HL-60 (cell line): ENCODE measurements around the gene MYOM1.

Source experiments
- CTCF ChIP-seq: IDR thresholded peaks from one replicate; pipeline ENCODE4 v1.5.1; 2011; ENCODE audit warnings: low read length, control low read depth, inconsistent platforms; ENCODE audit not compliant: insufficient read depth
- GABPA ChIP-seq: IDR thresholded peaks from 2 replicates; pipeline ENCODE4 v1.6.1; 2012; ENCODE audit warnings: low read depth
- POLR2AphosphoS5 ChIP-seq: IDR thresholded peaks from 2 replicates; pipeline ENCODE4 v1.6.1; 2012; ENCODE audit warnings: low read depth
- REST ChIP-seq: IDR thresholded peaks from 2 replicates; pipeline ENCODE4 v1.6.1; 2012; ENCODE audit warnings: low read depth; ENCODE audit not compliant: insufficient replicate concordance

DNA sequence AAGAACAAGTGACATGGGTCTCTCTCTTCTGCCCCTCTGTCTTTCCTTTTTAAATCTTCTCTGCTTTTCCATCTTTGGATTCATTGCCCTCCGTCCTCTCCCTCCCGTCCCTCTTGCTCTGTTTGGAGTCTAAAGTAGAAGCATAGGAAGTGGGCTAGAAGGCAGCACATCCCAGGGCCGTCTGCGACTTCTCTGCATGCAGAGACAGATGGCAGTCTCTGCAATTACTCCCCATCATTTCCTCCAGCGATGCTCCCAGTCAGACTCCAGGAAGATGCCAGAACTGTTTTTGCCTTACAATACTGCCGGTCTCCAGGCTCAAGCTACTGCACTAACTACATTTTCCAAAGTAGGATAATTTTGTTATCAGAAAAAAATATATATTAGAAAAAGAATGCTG lies 171.6 kb downstream of the MYOM1 start:
- TF ChIP-seq CTCF (no peak), REST (no peak), POLR2AphosphoS5 (no peak), GABPA (no peak)
